ENCODE results near the gene RHOF. TPM values are rescaled to one million over a fixed set of nuclear protein-coding genes. Genes with fewer than 3 reads are reported as not detected.
A peak's percentile ranks its signal among the peaks of the same experiment; 100 is the strongest.

RHOF gene
- total RNA-seq, 1 donor from 2014 or later, result 7.8 TPM

- DNase-seq, result no peak
Measured at GRCh38 chr12:121819212-121819949, 25.9 kb upstream of the RHOF start.

- no peak for DNase-seq
Measured at GRCh38 chr12:121817648-121818043, 24.2 kb upstream of the RHOF start.

- no peak for DNase-seq
Measured at GRCh38 chr12:121816925-121817647, 23.6 kb upstream of the RHOF start.

- no peak for DNase-seq
Measured at GRCh38 chr12:121815263-121815662, 21.8 kb upstream of the RHOF start.

- DNase-seq, result no peak
Measured at GRCh38 chr12:121814429-121815119, 21.1 kb upstream of the RHOF start.

- DNase-seq, result no peak
Measured at GRCh38 chr12:121813951-121814350, 20.5 kb upstream of the RHOF start.

- DNase-seq, result no peak
Measured at GRCh38 chr12:121812921-121813896, 19.7 kb upstream of the RHOF start.

GRCh38 chr12:121812320-121812871, 18.9 kb upstream of the RHOF start:
- peak; percentile 73 for DNase-seq

- DNase-seq, result peak; percentile 89
Measured at GRCh38 chr12:121811434-121812319, 18.2 kb upstream of the RHOF start.

- DNase-seq, result no peak
Measured at GRCh38 chr12:121810833-121811433, 17.4 kb upstream of the RHOF start.

- DNase-seq, result no peak
Measured at GRCh38 chr12:121810234-121810817, 16.8 kb upstream of the RHOF start.

- DNase-seq, result no peak
Measured at GRCh38 chr12:121809712-121810116, 16.2 kb upstream of the RHOF start.

GRCh38 chr12:121808623-121809022, 15.1 kb upstream of the RHOF start:
- DNase-seq, result no peak

GRCh38 chr12:121807642-121808347, 14.3 kb upstream of the RHOF start:
- DNase-seq, result no peak

- DNase-seq, result peak; percentile 40
Measured at GRCh38 chr12:121806546-121807423, 13.3 kb upstream of the RHOF start.

GRCh38 chr12:121806009-121806545, 12.6 kb upstream of the RHOF start:
- no peak for DNase-seq

GRCh38 chr12:121805171-121806008, 11.9 kb upstream of the RHOF start:
- DNase-seq, result peak; percentile 55

Data from tongue (tissue), 2 donors.